Kidney capillary endothelial cell (primary cell): ENCODE measurements around the gene UBXN7.
"Not testable (repeated sequence)": the region's sequence is repeated elsewhere in the genome, so short reads cannot be mapped to it uniquely, and the experiment has no call there.

Experiments used
- DNase-seq: peaks from one replicate; pipeline ENCODE4 v3.0.0-alpha.2; 2018; ENCODE audit warnings: low spot score

UBXN7 gene

DNA sequence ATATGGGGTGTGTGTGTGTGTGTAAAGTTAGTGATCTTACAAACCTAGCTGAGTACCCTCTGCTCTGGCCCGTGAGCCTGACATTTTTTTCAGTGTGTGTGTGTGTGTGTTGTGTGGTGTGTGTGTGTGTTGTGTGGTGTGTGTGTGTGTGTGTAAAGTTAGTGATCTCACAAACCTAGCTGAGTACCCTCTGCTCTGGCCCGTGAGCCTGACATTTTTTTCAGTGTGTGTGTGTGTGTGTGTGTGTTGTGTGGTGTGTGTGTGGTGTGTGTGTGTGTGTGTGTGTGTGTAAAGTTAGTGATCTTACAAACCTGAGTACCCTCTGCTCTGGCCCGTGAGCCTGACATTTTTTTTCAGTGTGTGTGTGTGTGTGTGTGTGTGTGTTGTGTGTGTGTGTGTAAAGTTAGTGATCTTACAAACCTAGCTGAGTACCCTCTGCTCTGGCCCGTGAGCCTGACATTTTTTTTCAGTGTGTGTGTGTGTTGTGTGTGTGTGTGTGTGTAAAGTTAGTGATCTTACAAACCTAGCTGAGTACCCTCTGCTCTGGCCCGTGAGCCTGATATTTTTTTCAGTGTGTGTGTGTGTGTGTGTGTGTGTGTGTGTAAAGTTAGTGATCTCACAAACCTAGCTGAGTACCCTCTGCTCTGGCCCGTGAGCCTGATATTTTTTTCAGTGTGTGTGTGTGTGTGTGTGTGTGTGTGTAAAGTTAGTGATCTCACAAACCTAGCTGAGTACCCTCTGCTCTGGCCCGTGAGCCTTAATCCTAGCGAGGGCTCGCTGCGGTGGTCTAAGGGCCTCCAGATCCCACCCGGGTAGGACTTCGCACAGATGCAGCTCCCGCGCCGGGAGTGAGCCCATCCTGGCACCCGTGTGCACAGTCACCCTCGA, 115.2 kb downstream of the UBXN7 start:
- not testable (repeated sequence) for DNase-seq

- DNase-seq = no peak
Observed at GRCh38 chr3:196315821-196316220, 116.4 kb downstream of the UBXN7 start.

DNA sequence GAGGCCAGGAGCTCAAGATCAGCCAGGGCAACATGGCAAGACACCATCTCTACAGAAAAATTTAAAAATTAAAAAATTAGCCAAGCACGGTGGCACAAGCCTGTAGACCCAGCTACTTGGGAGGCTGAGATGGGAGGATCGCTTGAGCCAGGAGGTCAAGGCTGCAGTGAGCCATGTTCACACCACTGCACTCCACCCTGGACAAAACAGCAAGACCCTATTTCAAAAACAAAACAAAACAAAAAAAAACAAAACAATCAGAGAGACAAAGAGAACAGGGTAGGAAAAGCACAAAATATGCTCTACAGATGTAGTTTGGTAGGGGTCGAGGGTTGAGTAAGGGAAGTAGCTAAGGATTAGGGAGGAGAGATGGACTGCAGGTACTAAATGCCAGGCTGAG, 117.6 kb downstream of the UBXN7 start:
- DNase-seq = no peak

- DNase-seq = not testable (repeated sequence)
Observed at GRCh38 chr3:196314086-196314485, 118.1 kb downstream of the UBXN7 start.

GRCh38 chr3:196302960-196303359, 129.3 kb downstream of the UBXN7 start:
- DNase-seq = not testable (repeated sequence)

- DNase-seq = not testable (repeated sequence)
Observed at GRCh38 chr3:196302551-196302950, 129.7 kb downstream of the UBXN7 start.

GRCh38 chr3:196298521-196298920, 133.7 kb downstream of the UBXN7 start:
- DNase-seq = no peak
